Gastrocnemius medialis (tissue), 4 donors: ENCODE data around the gene ECE1.

Source experiments
- POLR2A ChIP-seq, 2 donors: fragments of 450-650 bp; IDR thresholded peaks; one replicate each; pipeline ENCODE4 v1.6.1; 2017; ENCODE audit warnings: antibody characterized with exemption in 2 of 2, mild to moderate bottlenecking in 2 of 2, moderate library complexity in 2 of 2
- TF ChIP-seq, protein P1 (sequence below), 5 experiments: fragments of 450-650 bp in 3 of 5; fragments of 200-600 bp in 2 of 5; sonication (generic) in 2 of 5; IDR thresholded peaks in 4 of 5; conservative IDR thresholded peaks in 1 of 5; 1 replicate in 4 of 5; 2 replicates in 1 of 5; pipeline ENCODE4 v1.5.1; 2016 to 2019; ENCODE audit warnings: antibody characterized with exemption in 5 of 5, mild to moderate bottlenecking in 3 of 5, moderate library complexity in 3 of 5

GRCh38 chr1:21205416-21205815 is 84.8 kb downstream of the ECE1 start:
- TF ChIP-seq, protein P1, sequence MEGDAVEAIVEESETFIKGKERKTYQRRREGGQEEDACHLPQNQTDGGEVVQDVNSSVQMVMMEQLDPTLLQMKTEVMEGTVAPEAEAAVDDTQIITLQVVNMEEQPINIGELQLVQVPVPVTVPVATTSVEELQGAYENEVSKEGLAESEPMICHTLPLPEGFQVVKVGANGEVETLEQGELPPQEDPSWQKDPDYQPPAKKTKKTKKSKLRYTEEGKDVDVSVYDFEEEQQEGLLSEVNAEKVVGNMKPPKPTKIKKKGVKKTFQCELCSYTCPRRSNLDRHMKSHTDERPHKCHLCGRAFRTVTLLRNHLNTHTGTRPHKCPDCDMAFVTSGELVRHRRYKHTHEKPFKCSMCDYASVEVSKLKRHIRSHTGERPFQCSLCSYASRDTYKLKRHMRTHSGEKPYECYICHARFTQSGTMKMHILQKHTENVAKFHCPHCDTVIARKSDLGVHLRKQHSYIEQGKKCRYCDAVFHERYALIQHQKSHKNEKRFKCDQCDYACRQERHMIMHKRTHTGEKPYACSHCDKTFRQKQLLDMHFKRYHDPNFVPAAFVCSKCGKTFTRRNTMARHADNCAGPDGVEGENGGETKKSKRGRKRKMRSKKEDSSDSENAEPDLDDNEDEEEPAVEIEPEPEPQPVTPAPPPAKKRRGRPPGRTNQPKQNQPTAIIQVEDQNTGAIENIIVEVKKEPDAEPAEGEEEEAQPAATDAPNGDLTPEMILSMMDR (IDR thresholded peaks at IDR 0.05 in 4 of 5, conservative IDR thresholded peaks at IDR 0.05 in 1 of 5) = no peak
- TF ChIP-seq POLR2A (IDR thresholded peaks at IDR 0.05) = no peak
